Measurements from ENCODE around the gene CRLF1.

DNA sequence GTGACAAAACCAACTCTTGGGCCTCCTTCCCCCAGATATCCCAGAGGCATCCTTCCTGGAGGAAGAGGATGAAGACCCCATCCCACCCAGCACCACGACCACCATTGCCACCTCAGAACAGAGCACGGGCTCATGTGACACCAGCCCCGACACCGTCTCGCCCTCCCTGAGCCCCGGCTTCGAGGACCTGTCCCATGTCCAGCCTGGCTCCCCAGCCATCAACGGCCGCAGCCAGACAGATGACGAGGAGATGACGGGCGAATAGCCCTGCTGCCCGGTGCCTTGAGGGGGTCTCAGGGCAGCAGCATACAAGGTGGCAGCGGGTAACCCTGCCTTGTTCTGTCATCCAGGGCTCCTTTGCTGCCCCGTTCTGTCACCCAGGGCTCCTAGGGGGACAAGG, 38.2 kb downstream of the CRLF1 start:
- TF ChIP-seq, protein P1, sequence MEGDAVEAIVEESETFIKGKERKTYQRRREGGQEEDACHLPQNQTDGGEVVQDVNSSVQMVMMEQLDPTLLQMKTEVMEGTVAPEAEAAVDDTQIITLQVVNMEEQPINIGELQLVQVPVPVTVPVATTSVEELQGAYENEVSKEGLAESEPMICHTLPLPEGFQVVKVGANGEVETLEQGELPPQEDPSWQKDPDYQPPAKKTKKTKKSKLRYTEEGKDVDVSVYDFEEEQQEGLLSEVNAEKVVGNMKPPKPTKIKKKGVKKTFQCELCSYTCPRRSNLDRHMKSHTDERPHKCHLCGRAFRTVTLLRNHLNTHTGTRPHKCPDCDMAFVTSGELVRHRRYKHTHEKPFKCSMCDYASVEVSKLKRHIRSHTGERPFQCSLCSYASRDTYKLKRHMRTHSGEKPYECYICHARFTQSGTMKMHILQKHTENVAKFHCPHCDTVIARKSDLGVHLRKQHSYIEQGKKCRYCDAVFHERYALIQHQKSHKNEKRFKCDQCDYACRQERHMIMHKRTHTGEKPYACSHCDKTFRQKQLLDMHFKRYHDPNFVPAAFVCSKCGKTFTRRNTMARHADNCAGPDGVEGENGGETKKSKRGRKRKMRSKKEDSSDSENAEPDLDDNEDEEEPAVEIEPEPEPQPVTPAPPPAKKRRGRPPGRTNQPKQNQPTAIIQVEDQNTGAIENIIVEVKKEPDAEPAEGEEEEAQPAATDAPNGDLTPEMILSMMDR (IDR thresholded peaks at IDR 0.05; ENCODE audit: low read length), result no peak
- no peak for TF ChIP-seq EZH2 (IDR thresholded peaks at IDR 0.05; ENCODE audit: borderline replicate concordance, low read length)

All from OCI-LY1 (cell line).